CD4-positive, alpha-beta T cell treated with Interferon alpha-2 for 1 hour (primary cell): ENCODE results near the gene PRTFDC1.
"Not testable (repeated sequence)": the region's sequence is repeated elsewhere in the genome, so short reads cannot be mapped to it uniquely, and the experiment has no call there.

Experiments used
- DNase-seq, 2 donors: peaks; one replicate each; pipeline ENCODE4 v3.0.0-alpha.2; 2020 to 2022

Gene PRTFDC1

GRCh38 chr10:24952143-24952706 lies at the start of gene PRTFDC1:
PRTFDC1 (minus strand) TSS chr10:24952606; CDS start chr10:24952575, 31 bp downstream.
- DNase-seq = peak in 1 of 2 donors; percentile 32

GRCh38 chr10:24998044-24998443 lies 45.6 kb upstream of the PRTFDC1 start:
- DNase-seq = no peak

GRCh38 chr10:24995072-24995471 lies 42.7 kb upstream of the PRTFDC1 start:
- no peak for DNase-seq

GRCh38 chr10:24993237-24993958 lies 41.0 kb upstream of the PRTFDC1 start:
- no peak for DNase-seq

- DNase-seq = no peak
These were observed 40.2 kb upstream of the PRTFDC1 start for GRCh38 chr10:24992512-24993133.

GRCh38 chr10:24991298-24991697 lies 38.9 kb upstream of the PRTFDC1 start:
- no peak for DNase-seq

- no peak for DNase-seq
These were observed 37.5 kb upstream of the PRTFDC1 start for GRCh38 chr10:24989867-24990266.

GRCh38 chr10:24988831-24989640 lies 36.6 kb upstream of the PRTFDC1 start:
- DNase-seq = no peak

- DNase-seq = no peak
These were observed 32.5 kb upstream of the PRTFDC1 start for GRCh38 chr10:24984906-24985305.

GRCh38 chr10:24983946-24984345 lies 31.5 kb upstream of the PRTFDC1 start:
- DNase-seq = no peak

GRCh38 chr10:24983130-24983529 lies 30.7 kb upstream of the PRTFDC1 start:
- no peak for DNase-seq

- no peak for DNase-seq
These were observed 30.1 kb upstream of the PRTFDC1 start for GRCh38 chr10:24982319-24983112.

- DNase-seq = no peak
These were observed 28.8 kb upstream of the PRTFDC1 start for GRCh38 chr10:24981161-24981710.

- no peak for DNase-seq
These were observed 27.3 kb upstream of the PRTFDC1 start for GRCh38 chr10:24979685-24980084.

GRCh38 chr10:24974976-24975375 lies 22.6 kb upstream of the PRTFDC1 start:
- DNase-seq = no peak

GRCh38 chr10:24973163-24973562 lies 20.8 kb upstream of the PRTFDC1 start:
- no peak for DNase-seq

GRCh38 chr10:24971374-24971773 lies 19.0 kb upstream of the PRTFDC1 start:
- no peak for DNase-seq

GRCh38 chr10:24969841-24970281 lies 17.5 kb upstream of the PRTFDC1 start:
- DNase-seq = no peak

GRCh38 chr10:24968951-24969350 lies 16.5 kb upstream of the PRTFDC1 start:
- DNase-seq = not testable (repeated sequence)

GRCh38 chr10:24968349-24968748 lies 15.9 kb upstream of the PRTFDC1 start:
- DNase-seq = no peak

GRCh38 chr10:24966962-24967481 lies 14.6 kb upstream of the PRTFDC1 start:
- no peak for DNase-seq

- no peak for DNase-seq
These were observed 12.6 kb upstream of the PRTFDC1 start for GRCh38 chr10:24965051-24965450.
